Urinary bladder (tissue), 4 donors: ENCODE data around the gene VPS54. TPM values are rescaled to one million over a fixed set of nuclear protein-coding genes. Genes with fewer than 3 reads are reported as not detected.

ENCODE experiments used
- DNase-seq: peaks from one replicate; pipeline ENCODE4 v3.0.0-alpha.2; 2015; ENCODE audit errors: extremely low spot score
- H3K27ac ChIP-seq: one replicate; pipeline ENCODE4 v1.5.1; 2013; ENCODE audit warnings: low read depth, mild to moderate bottlenecking, moderate library complexity
- H3K36me3 ChIP-seq: one replicate; pipeline ENCODE4 v1.6.1; 2013; ENCODE audit warnings: mild to moderate bottlenecking, moderate library complexity; ENCODE audit not compliant: insufficient read depth
- H3K4me1 ChIP-seq: one replicate; pipeline ENCODE4 v1.6.1; 2013; ENCODE audit warnings: mild to moderate bottlenecking, moderate library complexity; ENCODE audit not compliant: insufficient read depth
- H3K4me3 ChIP-seq: one replicate; pipeline ENCODE4 v1.5.1; 2013; ENCODE audit warnings: low read depth, low read length
- WGBS: extraction: QIAGEN DNeasy Blood & Tissue Kit; methylation state at CpG from one replicate; pipeline ENCODE4 v1.1.7; 2013; 5-methylcytosine and 5-hydroxymethylcytosine counted together
- polyA plus RNA-seq: library from polyadenylated mRNA; stranded (reverse); fragments of 200-250 nt; gene quantifications from one replicate; pipeline ENCODE4 v1.2.3, GENCODE V29; 2013
- total RNA-seq: library from RNA; depleted of rRNA; stranded (reverse); fragments of >200 nt; gene quantifications from one replicate; pipeline ENCODE4 v1.2.3, GENCODE V29; 2014
- donor health status: healthy with polysubstance abuse.
- donor health status: healthy.

VPS54 gene
- total and polyA plus RNA-seq, 2 donors, result 14.0 to 64.4 TPM

- Histone ChIP-seq H3K4me1 (no peaks in the 10 kb centered on the region), H3K36me3 (no peaks in the 10 kb centered on the region), H3K4me3 (no peak overlapping the region), H3K27ac (no peak overlapping the region)
- DNase-seq, result no peak
- 52% methylated on average over 6 of the region's 6 CpGs for WGBS
Observed at GRCh38 chr2:63872571-63873328, 146.5 kb downstream of the VPS54 start.

- no peak for DNase-seq
- no peak overlapping the region for H3K27ac ChIP-seq
- no peaks in the 10 kb centered on the region for H3K4me1 ChIP-seq
- WGBS, result 48% methylated on average over 4 of the region's 4 CpGs
- H3K4me3 ChIP-seq, result no peak overlapping the region
- H3K36me3 ChIP-seq, result no peaks in the 10 kb centered on the region
Observed at GRCh38 chr2:63871864-63872263, 147.4 kb downstream of the VPS54 start.

- H3K27ac ChIP-seq, result no peak overlapping the region
- no peaks in the 10 kb centered on the region for H3K36me3 ChIP-seq
- no peak overlapping the region for H3K4me3 ChIP-seq
- H3K4me1 ChIP-seq, result no peaks in the 10 kb centered on the region
- no peak for DNase-seq
- WGBS, result 93% methylated on average over 4 of the region's 4 CpGs
Observed at GRCh38 chr2:63870679-63871078, 148.5 kb downstream of the VPS54 start.

DNA sequence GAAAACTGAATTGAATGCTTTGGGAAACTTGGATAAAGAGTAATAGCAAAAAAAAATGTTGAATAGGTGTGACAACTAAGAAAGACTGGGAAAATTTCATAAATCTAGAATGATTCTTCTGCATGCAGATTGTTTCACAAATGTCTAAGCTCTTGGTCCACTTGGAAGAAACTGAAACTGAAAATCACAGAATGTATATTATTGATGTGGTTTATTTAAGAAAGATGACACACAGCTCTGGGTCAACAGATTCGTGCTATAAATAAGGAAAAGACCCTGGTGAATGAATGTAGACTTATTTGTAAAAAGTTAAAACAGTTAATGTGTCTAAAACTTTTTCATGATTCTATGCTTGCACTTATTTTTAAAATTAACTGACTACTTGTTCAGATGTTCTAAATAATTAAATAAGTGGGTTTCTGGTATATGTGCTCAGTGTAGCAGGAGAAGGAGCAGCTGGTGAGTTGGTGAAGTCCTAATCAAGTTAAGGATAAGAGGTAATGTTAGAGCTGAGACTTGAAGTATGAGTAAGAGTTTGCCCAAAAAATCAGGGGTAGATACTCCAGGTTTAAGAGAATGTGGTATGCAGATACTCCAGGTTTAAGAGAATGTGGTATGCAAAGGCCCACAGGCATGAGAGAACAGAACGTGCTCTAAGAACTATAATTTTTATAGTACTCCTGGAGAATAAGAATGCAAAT is 153.1 kb downstream of the VPS54 start:
- H3K4me3 ChIP-seq, result no peak overlapping the region
- no peak for DNase-seq
- peaks cover under 1% of the 10 kb centered on the region for H3K4me1 ChIP-seq
- no peak overlapping the region for H3K27ac ChIP-seq
- 76% methylated on average over 2 of the region's 2 CpGs for WGBS
- H3K36me3 ChIP-seq, result no peaks in the 10 kb centered on the region

DNA sequence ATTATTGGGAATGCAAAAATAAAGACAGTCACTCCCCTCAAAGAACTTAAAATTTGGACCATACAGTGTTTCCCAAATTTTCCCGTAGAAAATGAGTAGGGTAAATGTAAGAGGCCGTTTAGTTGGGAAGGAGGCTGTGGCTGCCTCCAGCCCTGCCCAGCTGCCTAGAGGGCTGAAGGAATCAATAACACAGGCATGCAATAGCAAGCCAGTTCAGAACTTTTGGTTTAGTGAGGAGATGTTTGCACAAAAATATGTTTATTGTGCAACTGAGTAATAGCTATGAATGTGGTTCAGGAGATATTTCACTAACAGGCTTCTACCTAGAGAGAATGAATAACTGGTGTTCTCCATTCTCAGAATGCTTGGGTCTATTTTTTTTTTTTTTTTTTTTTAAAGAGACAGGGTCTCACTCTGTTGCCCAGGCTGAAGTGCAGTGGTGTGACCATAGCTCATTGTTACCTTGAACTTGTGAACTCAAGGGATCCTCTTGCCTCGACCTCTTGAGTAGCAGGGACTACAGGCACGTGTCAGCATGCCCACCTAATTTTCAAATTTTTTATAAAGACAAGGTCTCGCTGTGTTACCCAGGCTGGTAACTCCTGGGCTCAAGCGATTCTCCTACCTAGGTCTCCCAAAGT is 153.9 kb downstream of the VPS54 start:
- DNase-seq, result no peak
- peaks cover 2% of the 10 kb centered on the region for H3K4me1 ChIP-seq
- WGBS, result 94% methylated on average over 6 of the region's 6 CpGs

GRCh38 chr2:63863707-63864106 is 155.5 kb downstream of the VPS54 start:
- no peak overlapping the region for H3K27ac ChIP-seq
- no peaks in the 10 kb centered on the region for H3K36me3 ChIP-seq
- no peak overlapping the region for H3K4me3 ChIP-seq
- 54% methylated on average over 1 of the region's 1 CpG for WGBS
- DNase-seq, result no peak
- peaks cover 2% of the 10 kb centered on the region for H3K4me1 ChIP-seq

More for the DNA sequence above, 153.9 kb downstream of the VPS54 start:
- no peak overlapping the region for H3K4me3 ChIP-seq
- no peak overlapping the region for H3K27ac ChIP-seq
- no peaks in the 10 kb centered on the region for H3K36me3 ChIP-seq

DNA sequence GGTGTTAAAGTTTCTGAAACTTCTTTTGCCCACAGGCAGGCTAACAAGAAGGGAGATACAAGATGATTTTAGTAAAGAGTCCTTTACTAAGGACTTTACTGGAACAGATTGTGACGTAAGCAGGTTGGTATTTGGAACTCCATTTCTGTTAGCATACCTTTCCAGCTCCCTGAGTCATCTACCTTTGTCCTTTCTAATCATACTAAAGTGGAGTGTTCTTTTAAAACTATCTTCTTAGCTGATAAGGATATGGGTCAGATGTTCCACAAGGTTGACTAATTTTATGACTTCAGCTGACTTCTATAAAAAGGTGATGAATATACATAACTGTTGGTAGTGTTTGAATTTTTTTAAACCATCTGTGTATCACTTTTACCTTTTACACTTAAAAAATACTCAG is 156.4 kb downstream of the VPS54 start:
- 79% methylated on average over 1 of the region's 1 CpG for WGBS
- Histone ChIP-seq H3K4me3 (no peak overlapping the region), H3K4me1 (peaks cover 2% of the 10 kb centered on the region), H3K27ac (no peak overlapping the region), H3K36me3 (no peaks in the 10 kb centered on the region)
- no peak for DNase-seq

DNA sequence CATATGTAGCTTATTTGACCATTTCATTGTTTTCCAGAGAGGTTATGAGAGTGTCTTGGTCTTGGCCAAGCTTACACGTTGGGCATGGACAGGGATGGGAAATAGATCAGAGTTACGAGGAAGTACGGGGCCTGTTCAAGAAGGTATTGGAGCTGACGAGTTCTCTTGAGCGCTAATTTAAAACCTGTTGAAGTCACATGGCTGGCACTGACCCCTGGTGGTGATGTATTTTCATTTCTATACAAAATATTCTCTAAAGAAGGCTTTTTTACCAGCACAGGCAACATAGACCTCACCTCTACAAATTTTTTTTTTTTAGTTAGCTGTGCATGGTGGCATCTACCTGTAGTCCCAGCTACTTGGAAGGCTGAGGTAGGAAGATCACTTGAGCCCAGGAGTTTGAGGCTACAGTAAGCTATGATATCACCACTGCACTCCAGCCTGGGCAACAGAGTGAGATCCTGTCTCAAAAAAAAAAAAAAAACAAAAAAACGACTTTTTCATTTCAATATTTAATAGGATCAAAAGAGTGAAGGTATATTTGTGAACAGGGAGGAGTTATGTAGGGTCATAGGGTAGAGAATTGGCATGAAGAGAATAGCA is 157.9 kb downstream of the VPS54 start:
- WGBS, result 29% methylated on average over 6 of the region's 6 CpGs
- no peaks in the 10 kb centered on the region for H3K36me3 ChIP-seq
- H3K4me1 ChIP-seq, result peaks cover 2% of the 10 kb centered on the region
- no peak overlapping the region for H3K27ac ChIP-seq
- no peak for DNase-seq
- no peak overlapping the region for H3K4me3 ChIP-seq

GRCh38 chr2:63858291-63858690 is 160.9 kb downstream of the VPS54 start:
- H3K36me3 ChIP-seq, result no peaks in the 10 kb centered on the region
- peaks cover 2% of the 10 kb centered on the region for H3K4me1 ChIP-seq
- 98% methylated on average over 2 of the region's 2 CpGs for WGBS
- H3K4me3 ChIP-seq, result no peak overlapping the region
- no peak for DNase-seq
- no peak overlapping the region for H3K27ac ChIP-seq

DNA sequence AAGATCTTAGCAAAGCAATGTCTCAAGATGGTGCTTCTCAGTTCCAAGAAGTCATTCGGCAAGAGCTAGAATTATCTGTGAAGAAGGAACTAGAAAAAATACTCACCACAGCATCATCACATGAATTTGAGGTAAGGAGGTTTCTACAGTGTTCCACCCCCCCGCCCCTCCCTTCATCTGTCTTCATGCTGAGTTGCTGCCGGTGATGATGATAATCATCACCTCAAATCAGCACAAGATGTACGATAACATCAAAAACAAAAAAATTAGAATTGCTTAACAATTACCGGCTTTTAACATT is 163.0 kb downstream of the VPS54 start:
- Histone ChIP-seq H3K4me1 (peaks cover 2% of the 10 kb centered on the region), H3K4me3 (no peak overlapping the region), H3K27ac (no peak overlapping the region), H3K36me3 (no peaks in the 10 kb centered on the region)
- 81% methylated on average over 5 of the region's 5 CpGs for WGBS
- DNase-seq, result no peak

DNA sequence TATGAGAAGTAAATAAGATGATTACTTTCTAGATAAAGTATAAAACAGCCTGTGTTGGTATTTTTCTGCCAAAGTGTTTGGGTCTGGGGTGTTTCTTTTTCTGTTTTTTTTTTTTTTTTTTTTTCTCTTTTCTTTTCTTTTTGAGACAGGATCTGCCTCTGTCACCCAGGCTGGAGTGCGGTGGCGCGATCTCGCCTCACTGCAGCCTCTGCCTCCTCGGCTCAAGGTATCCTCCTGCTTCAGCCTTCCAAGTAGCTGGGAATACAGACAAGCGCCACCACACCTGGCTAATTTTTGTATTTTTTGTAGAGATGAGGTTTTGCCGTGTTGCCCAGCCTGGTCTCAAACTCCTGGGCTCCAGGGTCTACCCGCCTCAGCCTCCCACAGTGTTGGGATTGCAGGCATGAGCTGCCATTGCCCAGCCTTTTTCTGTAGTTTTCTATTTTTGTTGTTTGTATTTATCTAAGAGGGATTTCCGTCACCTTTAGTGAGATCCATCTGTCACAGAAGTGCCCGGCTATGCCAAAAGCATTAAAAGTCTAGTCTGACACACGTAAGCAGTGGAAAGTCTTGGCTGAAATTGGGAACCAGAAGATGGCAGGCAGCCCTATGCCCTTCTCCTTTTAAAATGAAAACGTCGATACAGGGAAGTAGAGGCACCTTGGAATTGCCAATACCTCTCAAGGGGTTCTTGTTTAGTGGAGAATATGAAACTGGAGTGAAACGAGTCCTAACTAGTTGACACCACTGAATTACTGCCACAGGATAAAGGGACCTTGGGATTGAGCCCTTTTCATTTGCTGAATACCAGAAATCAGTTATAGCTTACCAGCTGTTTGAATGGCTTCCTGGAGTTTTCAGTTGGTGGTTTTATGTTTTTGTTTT is 163.6 kb downstream of the VPS54 start:
- no peak for DNase-seq
- H3K4me3 ChIP-seq, result no peak overlapping the region
- no peaks in the 10 kb centered on the region for H3K36me3 ChIP-seq
- no peaks in the 10 kb centered on the region for H3K4me1 ChIP-seq
- 91% methylated on average over 14 of the region's 14 CpGs for WGBS
- no peak overlapping the region for H3K27ac ChIP-seq

- 84% methylated on average over 4 of the region's 4 CpGs for WGBS
- Histone ChIP-seq H3K4me1 (no peaks in the 10 kb centered on the region), H3K27ac (no peak overlapping the region), H3K36me3 (no peaks in the 10 kb centered on the region), H3K4me3 (no peak overlapping the region)
- DNase-seq, result no peak
Observed at GRCh38 chr2:63853527-63854310, 165.5 kb downstream of the VPS54 start.
